T-helper 1 cell (primary cell): ENCODE measurements around the gene CDKN2B.

Source experiments
- DNase-seq, 5 donors: peaks; one replicate each; pipeline ENCODE4 v3.0.0-alpha.2; 2012 to 2020

The CDKN2B gene

GRCh38 chr9:22033012-22033630 lies 24.0 kb upstream of the CDKN2B start:
- DNase-seq, result no peak

GRCh38 chr9:22031655-22032411 lies 22.7 kb upstream of the CDKN2B start:
- no peak for DNase-seq

- DNase-seq, result no peak
Observed at GRCh38 chr9:22030101-22030598, 21.0 kb upstream of the CDKN2B start.

GRCh38 chr9:22029231-22029630 lies 20.1 kb upstream of the CDKN2B start:
- DNase-seq, result no peak

DNA sequence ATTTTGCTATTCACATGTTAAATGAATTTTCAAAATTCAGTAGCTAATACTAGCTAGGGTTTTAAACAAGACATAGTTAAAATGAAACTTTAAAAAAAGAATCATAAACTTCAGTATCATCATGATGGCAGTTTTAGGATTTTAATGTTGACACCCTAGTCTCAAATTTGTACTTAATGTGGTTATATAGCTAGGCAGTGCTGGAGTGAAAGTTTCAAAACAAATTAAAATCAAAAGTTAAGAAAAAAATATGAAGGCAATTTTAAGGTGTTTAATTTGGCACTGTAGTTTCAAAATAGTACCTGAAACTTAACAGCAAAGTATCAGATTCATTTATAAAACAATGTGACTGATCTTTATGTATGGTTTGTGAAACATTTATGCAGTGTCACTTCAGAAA lies 19.3 kb upstream of the CDKN2B start:
- no peak for DNase-seq

- no peak for DNase-seq
Observed at GRCh38 chr9:22026696-22027095, 17.6 kb upstream of the CDKN2B start.

GRCh38 chr9:22022396-22022795 lies 13.3 kb upstream of the CDKN2B start:
- no peak for DNase-seq

GRCh38 chr9:22010866-22011625 lies 1.9 kb upstream of the CDKN2B start:
- DNase-seq, result no peak

DNA sequence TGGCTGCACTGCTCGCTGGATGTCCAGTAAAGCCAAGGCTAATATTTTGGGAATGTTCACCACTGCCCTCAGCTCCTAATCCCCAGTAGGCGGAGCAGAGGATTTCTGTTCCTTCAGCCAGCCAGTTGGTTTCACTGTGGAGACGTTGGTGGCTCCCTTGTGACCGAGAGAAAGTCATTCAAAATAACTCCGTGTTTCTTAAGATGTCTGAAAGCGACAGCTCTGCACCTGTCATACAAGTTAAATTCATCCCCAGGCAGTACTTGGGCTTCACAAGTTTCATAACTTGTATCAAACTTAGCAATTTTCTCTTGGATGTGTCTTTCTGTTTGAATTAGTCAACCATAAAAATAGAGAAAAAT lies 382 bp upstream of the CDKN2B start:
- DNase-seq, result no peak

- DNase-seq, result no peak
Observed at GRCh38 chr9:22008384-22008716, 755 bp downstream of the CDKN2B start.

- DNase-seq, result no peak
Observed at GRCh38 chr9:22005702-22006606, 3.2 kb downstream of the CDKN2B start.

DNA sequence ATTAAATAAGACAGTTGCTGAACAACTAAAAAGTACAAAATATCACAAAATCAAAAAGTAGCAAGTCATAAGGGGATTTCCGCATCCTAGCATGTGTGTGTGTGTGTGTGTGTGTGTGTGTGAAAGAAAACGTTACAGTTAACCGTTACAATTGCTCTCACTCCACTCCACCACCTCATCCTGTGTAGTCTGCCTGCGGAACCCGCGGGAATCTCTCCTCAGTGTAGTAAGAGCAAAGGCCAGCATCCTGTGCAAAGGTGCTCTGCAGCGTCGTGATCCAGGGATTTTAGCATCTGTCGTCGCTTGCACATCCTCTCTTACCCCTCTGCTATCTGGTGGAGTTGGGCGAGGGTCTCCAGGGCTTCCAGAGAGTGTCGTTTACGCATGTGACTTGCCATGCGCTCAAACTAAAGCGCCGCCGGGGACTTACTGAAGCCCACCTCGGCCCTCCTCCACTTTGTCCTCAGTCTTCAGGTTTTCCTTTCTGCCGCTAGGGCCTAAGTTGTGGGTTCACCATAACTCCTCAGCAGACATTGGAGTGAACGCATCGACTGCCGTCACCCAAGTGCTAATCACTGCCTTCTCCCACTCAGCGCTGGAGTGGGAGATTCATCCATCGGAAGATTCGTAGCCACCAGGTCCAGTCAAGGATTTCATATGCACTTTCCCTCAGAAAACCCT lies 3.9 kb downstream of the CDKN2B start:
- DNase-seq, result peak in 1 of 5 donors; percentile 49

DNA sequence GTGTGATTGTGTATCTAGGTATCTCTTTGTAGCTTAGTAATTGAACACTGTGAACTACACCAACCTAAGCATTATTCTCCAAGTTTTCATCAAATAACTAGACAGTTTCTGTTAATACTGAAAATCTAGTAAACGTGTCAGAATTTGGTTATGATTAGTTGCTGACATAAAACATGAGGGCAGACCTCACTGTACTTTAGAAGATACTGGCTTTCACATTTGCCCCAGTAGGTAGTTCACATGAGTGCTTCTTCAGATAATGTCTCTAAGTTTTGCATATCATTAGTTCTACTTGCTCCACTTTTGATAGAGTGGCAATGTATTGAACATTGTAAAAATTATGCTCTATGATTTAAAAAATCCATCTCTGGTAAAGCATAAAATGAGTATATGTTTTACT lies 7.1 kb downstream of the CDKN2B start:
- DNase-seq, result no peak

DNA sequence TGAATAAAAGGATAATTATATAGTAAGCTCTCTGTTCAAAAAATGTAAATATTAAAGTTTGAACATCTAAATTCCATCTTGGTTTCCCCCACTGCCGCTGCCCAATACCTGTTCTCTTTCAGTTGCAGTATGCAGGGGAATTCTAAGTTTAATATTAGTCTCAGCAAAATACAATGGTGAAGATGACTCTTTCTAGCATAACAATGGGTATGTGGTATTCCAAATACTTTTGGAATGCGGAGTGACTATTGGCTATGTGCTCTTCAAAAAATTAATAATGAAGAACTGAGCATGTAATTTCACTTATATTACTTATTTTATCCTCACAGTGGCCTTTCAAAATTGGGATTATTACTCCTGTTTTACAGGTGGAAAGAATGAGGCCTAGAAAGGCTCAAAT lies 11.1 kb downstream of the CDKN2B start:
- no peak for DNase-seq

DNA sequence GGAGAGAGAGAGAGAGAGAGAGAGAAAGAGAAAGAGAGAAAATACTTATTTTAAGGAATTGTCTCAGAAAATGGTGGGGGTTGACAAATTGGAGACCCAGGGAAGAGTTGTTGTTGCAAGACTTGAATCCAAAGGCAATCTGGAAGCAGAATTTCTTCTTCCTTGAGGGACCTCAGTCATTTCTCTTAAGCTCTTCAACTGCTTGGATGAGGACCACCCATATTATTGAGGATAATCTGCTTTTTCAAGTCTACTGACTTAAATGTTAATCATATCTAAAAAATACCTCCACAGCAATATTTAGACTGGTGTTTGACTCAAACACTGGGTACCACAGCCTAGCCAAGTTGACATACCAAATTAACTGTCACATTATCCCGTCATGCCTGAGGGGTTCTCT lies 11.6 kb downstream of the CDKN2B start:
- no peak for DNase-seq

GRCh38 chr9:21996858-21997257 lies 12.2 kb downstream of the CDKN2B start:
- no peak for DNase-seq

DNA sequence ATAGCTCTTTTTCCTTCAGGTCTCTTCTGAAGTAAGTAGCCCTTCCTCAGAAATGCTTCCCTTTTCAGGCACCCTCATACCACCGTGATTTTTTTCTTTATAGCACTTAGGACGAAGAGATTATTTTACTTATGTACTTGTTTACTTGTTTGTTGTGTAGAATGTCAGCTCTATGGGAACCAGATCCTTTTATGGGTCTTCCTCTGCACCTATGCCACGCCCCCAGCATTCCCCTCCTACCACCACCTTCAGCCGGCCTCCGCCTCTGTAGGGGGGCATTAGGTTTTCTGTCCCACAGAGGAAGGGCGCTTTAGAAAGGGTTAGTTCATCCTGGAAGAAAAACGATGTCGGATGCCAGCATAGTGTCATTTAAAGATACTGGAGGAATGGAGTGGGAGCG lies 12.7 kb downstream of the CDKN2B start:
- no peak for DNase-seq

DNA sequence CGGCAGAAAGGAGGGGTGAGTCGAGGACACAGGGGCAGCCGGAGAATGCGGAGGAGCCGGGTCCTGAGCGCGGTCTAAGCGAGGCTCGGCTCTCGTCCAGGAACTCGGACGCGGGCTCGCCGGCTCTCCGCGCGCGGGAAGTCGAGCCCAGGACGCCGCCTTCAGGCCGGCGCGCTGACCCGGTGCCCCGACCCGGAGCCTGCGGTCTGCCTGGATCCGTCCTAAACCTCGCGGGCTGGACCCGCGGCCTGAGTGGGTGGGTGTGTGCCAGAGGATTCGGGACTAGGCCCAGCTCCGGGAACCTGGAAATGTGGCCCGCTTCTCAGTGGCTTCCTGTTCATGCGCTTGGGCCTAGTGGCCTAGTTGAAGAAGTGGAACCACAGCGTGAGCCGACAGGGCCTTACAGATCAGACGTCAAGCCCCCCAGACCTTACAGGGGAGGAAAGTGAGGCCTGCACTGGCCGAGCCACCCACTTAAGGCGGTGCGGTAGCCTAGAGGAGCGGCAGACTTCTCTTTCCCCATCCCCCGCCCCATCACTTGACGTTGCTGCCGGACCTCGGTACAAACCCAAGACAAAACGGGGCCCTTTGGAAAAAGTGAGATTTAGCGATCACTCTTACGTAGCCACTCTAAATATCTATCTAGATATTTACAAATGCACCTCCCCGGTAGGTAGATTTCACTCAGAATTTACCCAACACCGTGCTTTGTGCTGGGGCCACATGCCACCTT lies 13.3 kb downstream of the CDKN2B start:
- peak in 2 of 5 donors; percentile 12 to 16 for DNase-seq

DNA sequence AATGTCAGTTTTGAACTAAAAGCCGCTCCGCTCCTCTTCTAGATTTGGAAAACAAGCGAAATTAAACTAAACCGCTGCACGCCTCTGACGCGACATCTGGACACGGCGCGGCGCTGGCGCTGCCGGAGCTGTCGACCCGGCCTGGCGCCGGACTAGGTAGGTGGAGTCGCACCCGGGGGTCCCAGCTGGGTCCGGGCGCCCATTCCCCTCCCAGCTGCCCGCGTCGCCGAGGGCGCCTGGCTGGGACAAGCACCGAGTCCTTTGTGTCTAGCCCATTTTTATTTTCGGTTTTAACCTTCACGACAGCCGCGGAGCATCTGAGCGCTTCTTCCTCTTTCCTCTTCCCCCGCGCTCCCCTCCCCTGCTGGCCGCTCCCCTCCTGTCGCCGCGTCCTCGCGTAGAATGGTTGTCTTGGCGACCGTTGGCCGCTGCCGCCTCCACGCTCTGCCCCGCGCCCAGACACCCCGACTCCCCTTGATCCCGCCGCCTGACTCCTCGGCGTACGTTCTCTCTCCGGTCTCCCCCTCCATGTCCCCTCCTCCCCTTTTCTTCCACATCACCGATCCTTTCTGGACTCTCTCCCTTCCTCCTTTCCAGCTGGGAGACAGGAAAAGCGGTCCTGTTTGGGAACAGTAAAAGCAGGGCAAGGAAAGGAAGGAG lies 14.0 kb downstream of the CDKN2B start:
- peak; percentile 66 to 90 (median 73) for DNase-seq

DNA sequence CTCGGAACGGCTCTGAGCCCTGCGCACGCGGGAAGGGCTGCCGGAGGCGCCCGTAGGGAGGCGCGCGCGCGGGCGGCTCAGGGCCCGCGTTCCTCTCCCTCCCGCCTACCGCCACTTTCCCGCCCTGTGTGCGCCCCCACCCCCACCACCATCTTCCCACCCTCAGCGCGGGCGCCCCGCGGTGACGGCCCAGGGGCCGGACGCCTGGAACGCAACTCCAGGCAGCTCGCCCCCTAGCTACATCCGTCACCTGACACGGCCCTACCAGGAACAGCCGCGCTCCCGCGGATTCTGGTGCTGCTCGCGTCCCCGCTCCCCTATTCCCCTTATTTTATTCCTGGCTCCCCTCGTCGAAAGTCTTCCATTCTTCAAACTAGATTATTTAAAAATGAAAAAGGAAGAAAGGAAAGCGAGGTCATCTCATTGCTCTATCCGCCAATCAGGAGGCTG lies 14.5 kb downstream of the CDKN2B start, which contains the start of gene CDKN2B-AS1:
CDKN2B-AS1 (plus strand) TSS at position 236 of the 450 bp plus-strand sequence.
- DNase-seq, result peak in 4 of 5 donors; percentile 29 to 73 (median 42)
